GM12878 (cell line): ENCODE data around the gene SDCCAG8. TPM values are rescaled to one million over a fixed set of nuclear protein-coding genes. Genes with fewer than 3 reads are reported as not detected.

Source experiments
- ATAC-seq: fragments of 200-7000 bp; cut with Tn5 transposase; 3 replicates; pipeline ENCODE4 v1.9.1; 2020; ENCODE audit warnings: mild to moderate bottlenecking, moderate library complexity
- BruUV-seq: library from RNA; stranded (reverse); fragments of 400-500 nt; replicated peaks from 2 replicates; lab custom pipeline; 2021; lab: Mats Ljungman, UMichigan
- CTCF ChIA-PET: fragments of 300-600 bp; sonication (Branson Sonifier 250); formaldehyde crosslinking; extraction: SDS; loops from one replicate; lab custom pipeline; 2021; ENCODE audit warnings: inconsistent platforms; lab: Yijun Ruan, JAX
- POLR2A ChIA-PET: fragments of 350-600 bp; formaldehyde crosslinking; extraction: SDS; loops from one replicate; lab custom pipeline; 2021; ENCODE audit warnings: inconsistent platforms; lab: Charles Lee
- RAD21 ChIA-PET: fragments of 300-600 bp; sonication (Branson Sonifier 250); formaldehyde crosslinking; loops from one replicate; lab custom pipeline; 2023; ENCODE audit warnings: antibody characterized with exemption; ENCODE audit not compliant: unreplicated experiment; lab: Charles Lee
- SMC1A ChIA-PET: fragments of 300-600 bp; sonication (Branson Sonifier 250); formaldehyde crosslinking; loops from one replicate; lab custom pipeline; 2023; ENCODE audit not compliant: unreplicated experiment, uncharacterized antibody; lab: Charles Lee
- DNase-seq: peaks from one replicate; pipeline ENCODE4 v3.0.0-alpha.2; 2011; ENCODE audit warnings: low read depth, low spot score
- FAIRE-seq: peaks from 3 replicates; lab custom pipeline; 2011; peaks lifted over from hg19 to GRCh38; lab: Jason Lieb, UNC
- H2AFZ ChIP-seq: 2 replicates; pipeline ENCODE4 v1.6.0; 2011; ENCODE audit warnings: low read depth, low read length, control low read depth; ENCODE audit not compliant: control insufficient read depth
- H3K27ac ChIP-seq: 2 replicates; pipeline ENCODE4 v1.5.1; 2011; ENCODE audit warnings: control low read depth; ENCODE audit not compliant: control insufficient read depth, insufficient read depth
- H3K27me3 ChIP-seq, 2 experiments: replicated peaks in 1 of 2; 2 replicates each; pipeline versions ENCODE4 v1.6.0 to v1.6.1; 2011; ENCODE audit warnings: low read length in 1 of 2; ENCODE audit not compliant: control insufficient read depth in 2 of 2, insufficient read depth in 2 of 2
- H3K36me3 ChIP-seq, 2 experiments: 2 replicates each; pipeline ENCODE4 v1.5.1; 2011; ENCODE audit warnings: low read length in 1 of 2; ENCODE audit not compliant: control insufficient read depth in 2 of 2, insufficient read depth in 2 of 2
- H3K4me1 ChIP-seq: 2 replicates; pipeline ENCODE4 v1.6.1; 2011; ENCODE audit warnings: mild to moderate bottlenecking, low read length, moderate library complexity, mixed read lengths; ENCODE audit not compliant: control insufficient read depth, insufficient read depth
- H3K4me2 ChIP-seq: 2 replicates; pipeline ENCODE4 v1.6.0; 2011; ENCODE audit warnings: control low read depth; ENCODE audit not compliant: control insufficient read depth, insufficient read depth
- H3K4me3 ChIP-seq: fragments of 200-600 bp; sonication (generic); 2 replicates; pipeline ENCODE4 v1.5.1; 2016
- H3K79me2 ChIP-seq: 2 replicates; pipeline ENCODE4 v1.6.0; 2011; ENCODE audit warnings: low read length; ENCODE audit not compliant: control insufficient read depth, insufficient read depth
- H3K9ac ChIP-seq: 2 replicates; pipeline ENCODE4 v1.8.0; 2011; ENCODE audit warnings: low read length, control low read depth, mixed read lengths; ENCODE audit not compliant: control insufficient read depth, insufficient read depth
- H3K9me3 ChIP-seq: replicated peaks from 3 replicates; pipeline ENCODE4 v1.5.1; 2011; ENCODE audit warnings: mild to moderate bottlenecking, low read length; ENCODE audit not compliant: control insufficient read depth, insufficient read depth
- H4K20me1 ChIP-seq: 2 replicates; pipeline ENCODE4 v1.6.0; 2011; ENCODE audit not compliant: control insufficient read depth, insufficient read depth
- CEBPZ ChIP-seq: fragments of 150-350 bp; IDR thresholded peaks from 2 replicates; pipeline ENCODE4 v1.6.1; 2016; ENCODE audit warnings: low read depth, low read length
- CREB1 ChIP-seq: IDR thresholded peaks from 2 replicates; pipeline ENCODE4 v1.6.1; 2012; ENCODE audit warnings: low read depth, mild to moderate bottlenecking, inconsistent platforms
- NBN ChIP-seq: fragments of 450-650 bp; IDR thresholded peaks from 2 replicates; pipeline ENCODE4 v1.6.1; 2016
- NFYB ChIP-seq: IDR thresholded peaks from 2 replicates; pipeline ENCODE4 v1.6.1; 2011; ENCODE audit warnings: low read depth, mild to moderate bottlenecking, low read length, improper control_type of control experiment, moderate library complexity; ENCODE audit not compliant: insufficient read depth
- PBX3 ChIP-seq: IDR thresholded peaks from 2 replicates; pipeline ENCODE4 v1.6.1; 2011; ENCODE audit warnings: mild to moderate bottlenecking, low read depth, low read length, moderate library complexity; ENCODE audit not compliant: insufficient replicate concordance
- RCOR1 ChIP-seq: conservative IDR thresholded peaks from 2 replicates; pipeline ENCODE4 v1.6.1; 2012; ENCODE audit warnings: low read depth, low read length, improper control_type of control experiment
- SIN3A ChIP-seq: IDR thresholded peaks from 2 replicates; pipeline ENCODE4 v1.6.1; 2012; ENCODE audit warnings: low read depth, low read length, improper control_type of control experiment
- WGBS: methylation state at CpG from one replicate; pipeline ENCODE4 v1.1.6; 2016; ENCODE audit warnings: low lambda C conversion rate; ENCODE audit not compliant: insufficient replicate concordance, insufficient coverage; ENCODE audit errors: missing lambda C conversion rate; 5-methylcytosine and 5-hydroxymethylcytosine counted together
- in situ Hi-C: fragments of 300-500 bp; cut with MboI; formaldehyde crosslinking; loops from 9 replicates; pipeline ENCODE4 v1.14.3; 2018; ENCODE audit warnings: mixed read lengths
- intact Hi-C: fragments of 100-400 bp; cut with micrococcal nuclease; formaldehyde crosslinking; loops from one replicate; pipeline ENCODE4 v1.14.2; 2022; ENCODE audit not compliant: unreplicated experiment
- polyA plus RNA-seq, 11 experiments: library from polyadenylated mRNA; depleted of rRNA in 4 of 11; unstranded in 6 of 11; stranded (reverse) in 5 of 11; fragments of >200 nt; fragmentation: Nextera tagmentation in 4 of 11; fragmentation: Illumina TruSeq in 1 of 11; extraction: Ambion mirVana in 4 of 11; extraction: Trizol in 1 of 11; gene quantifications; 1 replicate in 1 of 11; 2 replicates in 10 of 11; pipeline versions ENCODE4 v1.2.1 to v1.2.3, GENCODE V29; 2011 to 2016; ENCODE audit warnings: inconsistent platforms in 2 of 11, missing spikeins in 2 of 11, low read depth in 1 of 11
- total RNA-seq, 4 experiments: library from RNA; depleted of rRNA in 3 of 4; stranded (reverse); fragments of >200 nt in 3 of 4; fragmentation: Illumina TruSeq in 1 of 4; extraction: Trizol in 1 of 4; gene quantifications; 2 replicates each; pipeline versions ENCODE4 v1.2.1 to v1.2.3, GENCODE V29; 2013 to 2021
- TF ChIP-seq, protein P1 (sequence below): IDR thresholded peaks from 2 replicates; pipeline ENCODE4 v1.6.1; 2012; ENCODE audit warnings: low read depth, low read length, improper control_type of control experiment
- TF ChIP-seq, protein P2 (sequence below): fragments of 450-650 bp; IDR thresholded peaks from 2 replicates; pipeline ENCODE4 v1.6.1; 2018; ENCODE audit warnings: mild to moderate bottlenecking, low read depth, moderate library complexity; ENCODE audit not compliant: partially characterized antibody

SDCCAG8 gene
- total and polyA plus RNA-seq, 10 of the 15 experiments (the other 5 are each of a cell fraction or from before 2014, with no cell fraction given), result 15.0 to 25.6 (median 20.6) TPM

DNA sequence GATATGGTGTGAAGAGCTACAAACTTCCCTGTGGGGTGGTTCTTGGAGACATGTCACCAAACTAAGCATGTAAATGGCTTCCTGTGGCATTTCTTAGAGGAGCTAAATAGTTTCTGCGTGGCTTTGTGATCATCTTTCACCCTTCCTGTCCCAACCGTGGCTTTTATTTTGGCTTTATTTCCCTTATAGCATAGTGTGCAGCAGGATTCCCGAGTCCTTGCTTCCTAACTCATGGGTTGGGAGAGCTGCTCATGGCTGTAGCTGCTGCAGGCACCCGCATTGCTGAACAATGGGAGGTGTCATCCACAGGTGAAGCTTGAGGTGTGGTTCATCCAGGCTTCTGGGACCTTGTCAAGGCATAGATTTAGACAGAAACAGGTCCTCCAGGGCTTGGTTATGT is 192.0 kb downstream of the SDCCAG8 start:
- 60% methylated on average over 4 of the region's 4 CpGs for WGBS
- CTCF ChIA-PET, result no interaction called here
- no TSS peak for BruUV-seq

More for the DNA sequence above, 192.0 kb downstream of the SDCCAG8 start:
- FAIRE-seq (no peak), ATAC-seq (no peak), DNase-seq (no peak)
- TF ChIP-seq, protein P1, sequence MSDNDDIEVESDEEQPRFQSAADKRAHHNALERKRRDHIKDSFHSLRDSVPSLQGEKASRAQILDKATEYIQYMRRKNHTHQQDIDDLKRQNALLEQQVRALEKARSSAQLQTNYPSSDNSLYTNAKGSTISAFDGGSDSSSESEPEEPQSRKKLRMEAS, result no peak
- no peak for TF ChIP-seq RCOR1
- TF ChIP-seq NFYB, result no peak
- no peak for TF ChIP-seq CREB1
- TF ChIP-seq NBN, result no peak
- TF ChIP-seq, protein P2, sequence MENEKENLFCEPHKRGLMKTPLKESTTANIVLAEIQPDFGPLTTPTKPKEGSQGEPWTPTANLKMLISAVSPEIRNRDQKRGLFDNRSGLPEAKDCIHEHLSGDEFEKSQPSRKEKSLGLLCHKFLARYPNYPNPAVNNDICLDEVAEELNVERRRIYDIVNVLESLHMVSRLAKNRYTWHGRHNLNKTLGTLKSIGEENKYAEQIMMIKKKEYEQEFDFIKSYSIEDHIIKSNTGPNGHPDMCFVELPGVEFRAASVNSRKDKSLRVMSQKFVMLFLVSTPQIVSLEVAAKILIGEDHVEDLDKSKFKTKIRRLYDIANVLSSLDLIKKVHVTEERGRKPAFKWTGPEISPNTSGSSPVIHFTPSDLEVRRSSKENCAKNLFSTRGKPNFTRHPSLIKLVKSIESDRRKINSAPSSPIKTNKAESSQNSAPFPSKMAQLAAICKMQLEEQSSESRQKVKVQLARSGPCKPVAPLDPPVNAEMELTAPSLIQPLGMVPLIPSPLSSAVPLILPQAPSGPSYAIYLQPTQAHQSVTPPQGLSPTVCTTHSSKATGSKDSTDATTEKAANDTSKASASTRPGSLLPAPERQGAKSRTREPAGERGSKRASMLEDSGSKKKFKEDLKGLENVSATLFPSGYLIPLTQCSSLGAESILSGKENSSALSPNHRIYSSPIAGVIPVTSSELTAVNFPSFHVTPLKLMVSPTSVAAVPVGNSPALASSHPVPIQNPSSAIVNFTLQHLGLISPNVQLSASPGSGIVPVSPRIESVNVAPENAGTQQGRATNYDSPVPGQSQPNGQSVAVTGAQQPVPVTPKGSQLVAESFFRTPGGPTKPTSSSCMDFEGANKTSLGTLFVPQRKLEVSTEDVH, result no peak
- no peak for TF ChIP-seq CEBPZ
- TF ChIP-seq PBX3, result no peak
- no peak for TF ChIP-seq SIN3A
- in situ Hi-C loops, result no loop called here
- no peak overlapping the region for H2AFZ ChIP-seq
- H3K27me3 ChIP-seq, result no peaks in the 10 kb centered on the region
- no peak overlapping the region for H3K9ac ChIP-seq
- intact Hi-C loops, result no loop called here
- no peaks in the 10 kb centered on the region for H3K4me1 ChIP-seq
- no peaks in the 10 kb centered on the region for H3K9me3 ChIP-seq
- no peaks in the 10 kb centered on the region for H3K79me2 ChIP-seq
- no peak overlapping the region for H3K27ac ChIP-seq
- no peaks in the 10 kb centered on the region for H4K20me1 ChIP-seq
- H3K36me3 ChIP-seq, result no peaks in the 10 kb centered on the region
- ChIA-PET SMC1A (no interaction called here), POLR2A (no interaction called here), RAD21 (no interaction called here)
- no peak overlapping the region for H3K4me2 ChIP-seq
- no peak overlapping the region for H3K4me3 ChIP-seq
